Stimulated activated CD4-positive, alpha-beta T cell treated with anti-CD3 and anti-CD28 coated beads, TNF-alpha, amount 100 ng/mL, for 24 hours (primary cell): ENCODE data around the gene DIPK1C.
A peak's percentile ranks its signal among the peaks of the same experiment; 100 is the strongest.
"Not testable (repeated sequence)": the region's sequence is repeated elsewhere in the genome, so short reads cannot be mapped to it uniquely, and the experiment has no call there.

Source experiments
- DNase-seq, 3 experiments: peaks; one replicate each; pipeline ENCODE4 v3.0.0-alpha.2; 2020; ENCODE audit warnings: low read depth in 3 of 3

The DIPK1C gene

DNA sequence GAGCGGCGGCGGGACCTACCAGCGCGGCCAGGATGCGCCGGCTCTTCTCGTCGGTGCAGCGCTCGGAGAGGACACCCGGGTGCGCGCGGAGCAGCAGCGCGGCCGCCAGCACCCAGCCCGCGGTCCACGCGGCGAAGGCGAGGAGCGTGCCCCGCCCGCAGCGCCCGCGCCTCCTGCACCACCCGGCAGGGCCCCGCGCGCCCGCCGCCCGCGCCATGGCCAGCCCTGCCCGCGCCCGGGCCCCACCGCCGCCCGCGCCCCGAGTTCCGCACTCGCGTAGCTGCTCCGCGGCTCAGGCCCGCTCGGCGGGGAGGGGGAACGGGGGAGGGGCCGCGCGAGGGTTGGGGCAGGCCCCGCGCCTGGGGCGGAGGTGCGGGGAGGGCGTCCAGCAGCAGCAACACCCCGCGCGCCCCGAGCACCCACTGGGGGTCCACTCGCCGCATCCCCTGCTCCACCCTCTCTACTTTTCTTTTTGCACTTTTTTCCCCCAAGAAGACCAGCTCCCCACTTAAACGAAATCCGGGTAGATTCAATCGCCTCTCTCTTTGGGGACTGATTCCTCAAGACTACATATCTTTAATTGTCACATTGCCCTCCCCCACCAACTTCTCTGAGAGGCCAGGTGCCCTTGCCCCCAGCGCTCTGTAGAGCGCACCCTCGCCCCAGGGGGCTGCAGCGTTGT is at the start of gene DIPK1C:
Gene DIPK1C, minus strand, starts transcription at position 266 of the 682 bp plus-strand sequence. Its CDS starts 49 bp downstream, at position 217.
- no peak for DNase-seq

DNA sequence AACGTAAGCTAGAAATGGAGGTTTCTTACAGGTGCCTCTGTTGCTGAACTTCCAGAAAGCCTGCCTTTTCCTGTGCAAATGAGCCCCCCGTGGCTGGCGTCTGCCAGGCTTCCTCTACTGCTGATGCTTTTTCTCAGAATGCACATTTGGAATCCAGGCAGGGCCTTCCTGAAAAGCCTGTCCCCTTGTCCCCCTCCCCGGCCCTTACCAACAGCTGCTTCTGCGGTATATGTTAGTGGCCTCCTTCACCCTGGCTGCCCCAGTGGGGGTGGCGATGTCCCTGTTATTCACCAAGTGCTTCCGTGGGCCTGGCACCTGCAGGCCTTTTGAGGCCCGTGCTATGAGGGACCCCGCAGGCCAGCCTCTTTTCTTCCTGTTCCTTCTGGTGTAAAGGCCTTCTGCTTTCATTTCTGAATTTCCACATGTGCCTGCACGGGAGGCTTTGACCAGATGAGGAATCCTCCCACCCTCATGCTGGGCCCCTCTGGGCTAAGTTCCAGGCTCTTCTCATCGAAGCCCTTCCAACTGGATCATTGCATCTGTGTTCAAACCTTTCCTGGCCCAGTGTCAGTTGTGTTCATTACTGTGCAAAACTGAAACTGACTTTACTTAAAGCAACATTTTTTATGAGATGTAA is 49.5 kb upstream of the DIPK1C start:
- DNase-seq, result no peak

DNA sequence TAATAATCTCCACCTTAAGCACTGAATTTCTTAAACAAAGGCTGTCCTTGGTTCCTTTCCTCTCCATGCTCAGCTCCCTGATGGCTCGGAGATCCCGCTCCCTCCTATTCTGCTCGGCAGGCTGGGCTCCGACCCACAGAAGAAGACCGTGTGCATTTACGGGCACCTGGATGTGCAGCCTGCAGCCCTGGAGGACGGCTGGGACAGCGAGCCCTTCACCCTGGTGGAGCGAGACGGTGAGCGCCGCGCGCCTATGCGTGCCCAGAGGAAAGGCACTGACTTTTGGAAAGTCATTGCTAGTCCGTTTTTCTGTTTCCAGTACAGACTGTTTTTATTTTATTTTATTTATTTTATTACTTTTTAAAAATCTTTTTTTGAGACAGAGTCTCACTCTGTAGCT is 48.7 kb upstream of the DIPK1C start:
- no peak for DNase-seq

DNA sequence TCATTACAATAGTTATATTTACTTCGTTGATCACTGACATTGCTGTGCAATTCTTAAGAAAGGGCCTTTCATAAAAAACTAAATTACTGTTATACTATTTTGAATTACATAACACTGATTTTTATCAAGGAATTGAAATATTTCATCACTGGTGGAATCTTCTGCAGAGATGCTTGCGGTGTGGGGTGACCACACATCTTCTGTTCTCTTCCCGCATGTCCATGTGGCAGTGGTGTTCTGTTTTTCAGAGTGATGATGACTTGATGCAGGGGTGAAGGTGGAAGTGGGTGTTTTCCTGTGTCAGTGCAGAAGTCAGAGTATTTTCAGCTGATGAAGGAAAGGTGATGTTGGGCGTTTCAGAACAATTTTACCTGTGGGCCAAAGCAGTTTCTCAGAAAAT is 46.0 kb upstream of the DIPK1C start:
- no peak for DNase-seq

DNA sequence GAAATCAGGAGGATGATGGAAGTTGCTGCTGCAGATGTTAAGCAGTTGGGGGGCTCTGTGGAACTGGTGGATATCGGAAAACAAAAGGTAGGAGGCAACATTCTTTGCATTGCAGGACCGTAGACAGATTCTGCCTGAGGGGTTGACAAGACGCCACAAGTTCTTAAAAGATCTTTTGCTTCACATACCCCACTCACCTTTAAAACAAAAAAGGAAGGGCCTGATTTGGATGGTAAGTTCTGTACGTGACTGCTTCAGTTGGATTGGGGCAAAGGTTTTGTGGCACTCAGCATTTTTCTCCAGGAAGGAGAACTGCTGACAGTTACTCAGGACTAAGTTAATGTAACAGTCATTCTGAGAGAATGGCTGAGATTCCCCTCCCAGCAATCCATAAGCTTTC is 44.3 kb upstream of the DIPK1C start:
- no peak for DNase-seq

DNA sequence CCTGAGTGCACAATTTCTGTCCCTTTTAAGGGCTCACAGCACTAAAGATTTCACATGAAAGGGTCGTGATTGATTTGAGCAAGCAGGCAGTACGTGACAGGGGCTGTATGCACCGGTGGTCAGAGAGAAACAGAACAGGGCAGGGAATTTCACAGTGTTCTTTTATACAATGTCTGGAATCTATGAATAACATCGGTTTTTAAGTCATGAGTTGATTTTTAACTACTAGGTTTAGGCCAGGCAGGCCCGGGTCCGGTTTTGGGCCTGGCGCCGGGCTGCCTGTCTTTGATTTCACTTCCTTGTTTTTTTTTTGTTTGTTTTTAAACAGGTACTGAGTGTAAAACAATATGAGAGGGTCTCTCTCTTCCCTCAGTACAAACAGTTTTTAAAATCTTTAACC is 43.7 kb upstream of the DIPK1C start:
- not testable (repeated sequence) for DNase-seq

DNA sequence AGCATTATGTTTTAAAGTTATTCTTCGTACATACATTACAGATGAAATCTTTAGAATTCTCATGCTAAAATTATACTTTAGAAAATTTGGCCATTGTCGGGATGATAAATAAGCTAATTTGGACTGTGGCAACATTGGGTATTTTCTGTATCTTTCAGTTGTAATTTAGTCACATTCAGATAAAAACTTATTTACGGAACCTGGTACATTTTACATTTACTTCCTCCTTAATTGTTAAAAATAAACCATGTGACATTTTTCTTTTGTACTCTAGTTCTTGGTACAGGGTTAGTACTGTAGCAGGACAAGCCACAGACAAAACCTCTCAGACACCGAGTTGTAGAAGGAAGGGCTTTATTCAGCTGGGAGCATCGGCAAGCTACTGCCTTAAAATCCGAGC is 43.3 kb upstream of the DIPK1C start:
- DNase-seq, result no peak

DNA sequence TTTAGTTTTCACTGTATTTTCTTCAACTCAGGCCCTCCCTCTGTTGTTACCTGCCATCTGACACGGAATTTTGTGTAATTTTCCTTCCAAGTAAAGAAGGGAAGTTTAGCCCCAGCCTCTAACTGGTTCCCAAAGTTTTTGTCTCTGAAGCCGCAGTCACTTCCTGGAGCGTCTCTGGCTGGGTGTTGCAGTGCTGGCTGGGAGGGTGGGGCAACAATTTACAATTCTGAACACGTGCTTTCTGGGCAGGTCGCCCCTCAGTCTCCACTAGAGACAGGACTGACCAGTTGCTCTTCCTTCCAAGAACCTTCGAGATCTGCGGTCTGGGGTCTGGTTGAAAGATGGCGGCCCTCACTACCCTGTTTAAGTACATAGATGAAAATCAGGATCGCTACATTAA is 42.5 kb upstream of the DIPK1C start:
- DNase-seq, result peak; percentile 8 to 23 (median 13)

DNA sequence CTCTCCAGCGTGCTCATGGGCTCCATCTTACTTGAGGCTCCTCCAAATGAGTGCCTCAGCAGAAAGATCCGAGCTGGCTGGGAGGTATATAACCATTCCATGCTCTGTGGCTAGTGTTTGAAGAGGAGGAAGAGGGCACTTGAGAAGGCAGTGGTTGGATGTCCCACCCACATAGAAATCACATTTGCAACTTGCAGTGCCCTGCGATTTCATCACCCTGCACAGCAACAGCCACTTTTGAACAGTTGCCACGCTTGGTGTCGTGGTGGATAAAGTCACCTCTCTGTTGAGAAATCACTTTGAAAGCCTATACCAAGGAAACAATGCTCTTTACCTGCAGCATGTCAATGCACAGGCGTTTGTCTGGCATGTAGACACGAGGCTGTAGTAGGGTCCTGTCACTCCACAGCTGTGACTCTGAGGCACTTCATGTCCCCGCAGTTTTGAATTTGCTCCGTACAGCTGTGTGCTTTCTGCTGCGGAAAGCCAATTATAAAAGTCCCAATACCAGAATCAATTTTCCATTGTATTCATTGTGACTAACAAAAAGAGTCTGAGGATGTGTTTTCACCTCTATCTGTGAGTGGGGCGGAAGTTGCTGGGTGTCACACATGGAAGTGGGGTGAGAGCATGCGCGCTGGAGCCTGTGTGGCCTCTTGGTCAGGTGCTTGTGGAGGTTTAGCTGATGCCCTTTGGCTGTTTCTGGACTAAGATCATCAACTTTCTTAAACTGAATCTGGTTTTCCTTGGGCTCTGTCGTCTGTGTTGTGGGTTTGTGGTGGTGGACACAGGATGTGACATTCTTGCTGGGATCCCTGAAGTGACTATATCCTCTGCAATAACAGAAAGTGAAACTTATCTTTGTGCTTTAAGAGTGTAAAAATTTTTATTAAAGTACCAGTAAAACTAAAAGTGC is 41.9 kb upstream of the DIPK1C start:
- peak; percentile 66 to 79 (median 67) for DNase-seq

DNA sequence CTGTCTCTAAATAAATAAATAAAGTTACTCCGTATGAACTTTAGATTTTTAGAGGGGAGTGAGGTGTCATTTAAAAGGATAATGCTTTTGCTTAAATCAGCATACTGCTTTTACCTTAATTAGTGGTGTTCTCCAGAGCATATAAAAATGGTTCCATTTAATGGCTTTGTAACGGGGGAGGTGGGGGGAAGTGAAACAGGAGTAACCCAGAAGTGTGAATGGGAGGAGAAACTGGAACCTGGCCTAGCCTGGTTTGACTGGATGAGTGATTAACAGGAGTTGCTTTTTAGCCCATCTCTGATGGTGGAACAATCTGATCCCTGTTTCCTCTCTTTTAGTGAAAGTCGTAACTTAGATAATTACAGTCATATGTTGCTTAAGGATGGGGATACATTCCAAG is 40.7 kb upstream of the DIPK1C start:
- DNase-seq, result no peak

DNA sequence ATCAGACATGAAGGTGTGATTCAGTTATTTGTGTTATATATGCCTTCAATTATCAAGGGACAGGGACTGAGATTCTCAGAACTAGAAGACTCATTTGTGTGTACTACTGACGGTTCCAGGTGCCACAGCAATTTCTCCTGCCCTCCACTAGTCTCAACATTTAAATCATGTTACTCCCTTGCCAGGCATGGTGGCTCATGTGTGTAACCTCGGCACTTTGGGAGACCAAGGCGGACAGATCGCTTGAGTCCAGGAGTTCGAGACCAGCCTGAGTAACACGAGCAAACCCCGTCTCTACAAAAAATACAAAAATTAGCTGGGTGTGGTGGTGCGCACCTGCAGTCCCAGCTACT is 40.2 kb upstream of the DIPK1C start:
- DNase-seq, result no peak

DNA sequence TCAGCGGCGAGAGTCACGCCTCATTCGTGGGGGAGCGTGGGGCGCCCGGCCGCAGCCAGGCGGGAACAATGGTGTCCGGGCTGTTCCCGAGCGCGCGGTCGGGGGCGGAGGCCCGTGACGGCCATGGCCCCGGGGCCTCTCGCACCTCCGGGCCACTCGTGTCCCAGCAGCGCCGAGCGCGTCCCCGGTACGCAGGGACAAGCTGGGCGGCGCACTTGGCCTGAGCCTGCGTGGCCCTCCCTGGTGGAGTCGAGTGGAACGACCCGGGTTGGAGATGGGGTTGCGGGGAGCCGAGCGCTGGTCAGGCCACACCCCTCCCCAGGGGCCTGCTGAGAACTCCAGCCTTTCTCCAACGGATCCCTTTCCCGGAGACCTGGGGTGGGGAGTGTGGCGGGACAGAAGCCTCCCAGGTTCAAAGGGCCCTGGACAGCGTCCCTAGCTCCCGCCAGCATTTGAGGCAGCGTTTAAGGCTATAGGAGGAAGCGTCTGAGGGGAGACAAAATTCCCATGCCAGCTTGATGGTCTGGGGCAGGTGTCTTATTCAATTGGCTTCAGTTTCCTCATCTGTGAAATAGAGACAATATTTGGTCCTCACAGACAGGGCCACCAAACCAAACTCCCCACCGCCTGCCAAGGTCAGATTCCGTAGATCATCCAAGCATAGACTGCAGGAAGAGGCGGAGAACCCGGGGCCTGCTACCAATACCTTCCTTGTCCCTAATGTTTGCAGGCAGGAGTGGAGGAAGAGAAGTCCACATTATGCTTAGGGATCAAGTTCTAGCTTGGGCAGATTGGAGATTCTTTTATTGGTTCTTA is 39.6 kb upstream of the DIPK1C start:
- DNase-seq, result peak in 2 of 3 experiments; percentile 8 to 33

DNA sequence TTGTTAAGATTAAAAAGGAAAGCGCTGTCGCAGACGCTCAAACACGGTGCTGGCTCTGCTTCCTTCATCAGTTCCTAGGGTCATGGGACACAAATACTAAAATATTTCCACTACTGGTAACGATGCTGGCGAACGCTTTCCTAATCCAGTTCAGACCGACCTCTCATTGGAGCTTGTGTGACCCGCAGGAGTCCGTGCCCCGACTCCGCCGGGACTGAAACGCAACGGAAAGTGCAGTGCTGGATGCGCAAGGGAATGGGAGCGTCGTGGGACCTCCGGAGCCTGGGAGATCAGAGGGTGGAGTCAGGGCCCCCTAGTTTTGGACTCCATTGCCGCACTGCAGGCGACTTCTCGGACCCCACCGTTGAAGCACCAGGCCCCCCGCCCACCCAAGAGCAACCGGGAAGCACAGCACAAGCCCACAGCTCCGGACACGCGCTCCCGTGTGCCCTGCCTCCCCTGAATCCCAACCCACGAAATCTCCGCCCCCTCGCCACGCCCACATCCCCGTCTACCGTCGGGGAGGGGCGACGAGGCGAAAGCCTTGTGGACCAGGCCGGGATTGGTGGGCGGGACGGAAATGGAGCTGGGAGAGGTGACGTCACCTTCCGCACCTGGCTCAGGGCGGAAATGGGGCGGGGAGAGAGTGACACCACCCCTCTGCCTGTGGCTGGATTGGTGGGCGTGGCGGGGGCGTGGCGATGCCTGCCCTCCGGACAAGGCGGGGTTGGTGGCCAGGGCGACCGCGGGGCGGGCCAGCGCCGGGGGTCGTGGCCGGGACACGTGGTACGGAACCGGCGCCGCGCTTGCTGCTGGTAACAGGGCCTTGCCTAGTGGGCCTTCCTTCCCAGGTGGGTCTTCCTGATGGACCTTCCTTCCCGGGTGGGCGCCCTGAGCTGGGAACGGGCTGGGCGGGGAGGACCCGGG is 38.7 kb upstream of the DIPK1C start, which contains the start of gene CNDP2:
Gene CNDP2, plus strand, starts transcription at position 783 of the 927 bp plus-strand sequence. CDS start 3,611 bp downstream, outside the sequence.
- peak; percentile 99 to 100 (median 99) for DNase-seq

DNA sequence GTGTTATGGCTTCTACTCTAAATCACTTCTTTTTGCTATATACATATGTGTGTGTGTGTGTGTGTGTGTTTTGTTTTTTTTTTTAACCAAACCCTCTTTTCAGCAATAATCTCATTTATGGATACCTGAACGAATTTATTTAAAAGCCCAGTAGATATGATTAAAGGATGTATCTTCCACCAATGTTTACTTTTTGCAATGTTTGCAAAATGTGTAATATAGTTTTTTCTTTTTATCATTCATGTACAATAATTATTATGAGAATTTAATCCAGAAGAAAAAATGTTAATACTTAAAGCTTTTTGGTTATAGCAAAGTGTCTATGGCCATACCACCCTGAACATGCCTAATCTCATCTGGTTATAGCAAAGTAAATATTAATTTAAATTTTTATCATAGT is 37.4 kb upstream of the DIPK1C start:
- no peak for DNase-seq

DNA sequence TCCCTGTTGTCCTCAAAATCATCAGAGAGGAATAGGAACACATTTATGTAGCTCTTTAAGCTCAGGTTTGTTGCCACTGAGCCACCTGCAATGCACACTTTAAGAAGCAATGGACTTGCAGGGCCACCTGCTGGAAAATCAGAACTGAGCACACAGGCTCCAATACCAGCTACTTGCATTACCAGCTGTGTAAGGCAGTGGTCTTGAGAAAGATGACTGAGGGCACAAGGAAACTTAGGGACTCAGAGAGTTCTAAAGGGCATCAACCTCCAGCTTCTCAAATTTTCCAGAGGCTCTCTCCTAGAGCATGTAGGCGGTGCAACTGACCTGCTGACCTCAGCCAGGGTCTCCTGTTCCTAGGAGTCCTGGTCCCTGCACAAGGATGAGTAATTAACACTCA is 36.6 kb upstream of the DIPK1C start:
- peak in 1 of 3 experiments; percentile 14 for DNase-seq

DNA sequence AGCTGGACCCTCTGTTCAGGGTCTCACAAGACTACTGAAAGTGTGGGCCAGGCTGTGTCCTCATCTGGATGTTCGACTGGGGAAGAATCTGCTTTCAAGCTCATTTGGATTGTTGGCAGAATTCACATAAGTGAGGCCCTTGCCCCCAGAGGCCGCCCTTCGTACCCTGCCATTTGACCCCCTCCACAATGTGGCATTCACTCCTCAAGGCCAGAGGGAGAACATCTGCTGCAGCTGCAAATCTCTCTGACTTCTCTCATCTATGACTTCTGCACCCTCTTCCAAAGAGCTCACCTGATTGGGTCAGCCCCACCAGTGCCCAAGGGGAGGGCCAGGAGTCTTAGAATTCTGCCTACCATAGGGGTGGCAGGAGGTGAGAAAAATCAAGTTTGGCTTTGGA is 35.2 kb upstream of the DIPK1C start:
- DNase-seq, result no peak

DNA sequence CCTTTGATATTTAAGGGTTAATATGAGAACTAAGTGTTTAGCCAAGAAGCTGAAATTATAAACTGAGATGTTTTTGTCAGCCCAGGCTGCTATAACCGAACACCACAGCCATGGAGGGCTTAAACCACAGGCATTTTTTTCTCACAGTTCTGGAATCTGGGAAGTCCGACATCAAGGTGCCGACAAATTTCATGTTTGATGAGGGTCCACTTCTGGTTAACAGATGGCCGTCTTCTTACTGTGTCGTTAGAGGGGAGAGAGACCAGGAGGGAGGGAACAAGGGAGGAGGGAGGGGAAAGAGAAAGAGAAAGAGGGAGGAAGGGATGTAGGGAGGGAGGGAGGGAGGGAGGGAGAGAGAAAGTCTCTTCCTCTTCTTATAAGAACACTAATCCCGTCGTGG is 32.6 kb upstream of the DIPK1C start:
- no peak for DNase-seq

DNA sequence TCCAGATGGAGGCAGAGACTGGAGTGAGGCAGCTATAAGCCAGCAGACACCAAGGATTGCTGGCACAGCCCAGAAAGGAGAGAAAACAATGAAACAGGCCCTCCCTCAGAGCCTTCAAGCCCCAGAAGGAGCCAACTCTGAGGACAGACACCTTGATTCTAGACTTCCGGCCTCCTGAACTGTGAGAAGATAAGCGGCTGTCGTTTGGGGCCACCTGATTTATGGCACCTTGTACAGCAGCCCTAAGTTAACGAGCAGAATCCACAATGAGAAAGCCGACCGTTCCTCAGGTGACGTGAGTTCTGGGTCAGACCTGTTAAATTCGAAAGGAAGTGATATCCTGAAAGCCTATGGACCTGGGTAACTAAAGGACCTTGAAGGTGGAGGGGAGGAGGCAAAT is 31.8 kb upstream of the DIPK1C start:
- DNase-seq, result no peak

DNA sequence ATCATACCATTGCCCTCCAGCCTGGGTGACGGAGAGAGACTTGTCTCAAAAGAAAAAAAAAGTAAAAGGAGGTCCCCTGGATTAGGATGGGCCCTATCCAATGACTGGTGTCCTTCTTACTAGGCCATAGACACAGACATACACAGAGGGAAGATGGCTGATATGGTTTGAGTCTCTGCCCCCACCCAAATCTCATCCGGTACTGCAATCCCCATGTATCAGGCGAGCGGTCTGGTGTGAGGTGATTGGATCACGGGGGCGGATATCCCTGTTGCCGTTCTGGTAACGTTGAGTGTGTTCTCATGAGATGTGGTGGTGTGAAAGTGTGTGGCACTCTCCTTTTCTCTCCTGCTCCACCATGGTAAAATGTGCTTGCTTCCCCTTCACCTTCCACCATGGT is 31.2 kb upstream of the DIPK1C start:
- no peak for DNase-seq

DNA sequence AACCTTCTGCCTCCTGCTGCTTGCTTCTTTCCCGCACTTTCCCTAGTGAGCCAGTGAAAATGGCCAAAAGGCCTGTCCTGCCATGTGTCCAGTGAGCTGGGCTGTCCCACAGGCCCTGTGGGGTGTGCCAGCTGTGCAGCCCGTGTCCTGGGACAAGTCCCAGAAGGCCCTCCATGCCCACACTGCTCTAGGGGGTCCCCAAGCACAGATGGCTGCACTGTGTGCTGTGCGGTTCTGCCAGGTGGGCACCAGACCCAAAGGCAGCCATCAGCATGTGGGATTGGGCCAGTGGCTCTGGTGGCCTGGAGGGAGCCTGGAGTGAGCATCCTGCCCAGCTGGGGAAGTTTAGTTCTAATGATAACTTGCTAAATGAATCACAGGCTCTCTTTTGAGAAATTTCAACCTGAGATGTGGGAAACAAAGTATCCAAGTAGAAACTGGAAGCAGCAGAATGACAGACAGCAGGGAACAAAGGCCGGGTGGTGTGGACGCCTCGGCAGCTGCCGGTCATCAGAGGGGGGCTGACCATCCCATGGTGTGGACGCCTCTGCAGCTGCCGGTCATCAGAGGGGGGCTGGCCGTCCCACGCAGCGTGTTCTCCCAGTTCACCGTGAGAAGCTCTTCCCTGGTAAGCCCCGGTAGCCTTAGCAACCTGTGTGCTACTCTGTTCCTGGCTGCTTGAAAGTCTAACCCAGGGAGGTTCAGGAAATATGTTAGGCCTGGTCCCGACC is 29.2 kb upstream of the DIPK1C start:
- no peak for DNase-seq
